Measurements from ENCODE around the gene ELL. TPM values are rescaled to one million over a fixed set of nuclear protein-coding genes. Genes with fewer than 3 reads are reported as not detected.

ELL gene
- total and polyA plus RNA-seq, 2 experiments from 2014 or later: 16.4 to 24.2 TPM

- no peak for DNase-seq
- no peaks in the 10 kb centered on the region for H3K9me2 ChIP-seq (ENCODE audit: insufficient read depth)
- H4K20me1 ChIP-seq (ENCODE audit: insufficient read depth): no peaks in the 10 kb centered on the region
- peaks cover under 1% of the 10 kb centered on the region for H3K4me1 ChIP-seq (ENCODE audit: insufficient read depth)
- H2AFZ ChIP-seq: no peak overlapping the region
- TF ChIP-seq EZH2phosphoT487 (IDR thresholded peaks at IDR 0.05; ENCODE audit: insufficient read depth, low read depth) (no peak), EZH2 (IDR thresholded peaks at IDR 0.05; ENCODE audit: insufficient read depth, poor library complexity, severe bottlenecking) (no peak)
- H3K9me3 ChIP-seq (ENCODE audit: low read depth): no peaks in the 10 kb centered on the region
- H3K9ac ChIP-seq: no peak overlapping the region
- no peak overlapping the region for H3K4me2 ChIP-seq (ENCODE audit: unreplicated experiment)
- H3F3A ChIP-seq (ENCODE audit: insufficient read depth): peaks cover 3% of the 10 kb centered on the region
- in situ Hi-C loops (cut with MboI): no loop called here
- 33 to 43% methylated on average over 7 of the region's 7 CpGs for WGBS, 2 experiments (ENCODE audit: low coverage in 1 of 2, low lambda C conversion rate in 2 of 2, missing lambda C conversion rate in 2 of 2)
- no peak overlapping the region for H3K27ac ChIP-seq
- H3K79me2 ChIP-seq (ENCODE audit: insufficient read depth): no peaks in the 10 kb centered on the region
- no peak overlapping the region for H3K4me3 ChIP-seq
- H3K27me3 ChIP-seq (replicated peaks; ENCODE audit: insufficient read depth): no peaks in the 10 kb centered on the region
- no peaks in the 10 kb centered on the region for H3K36me3 ChIP-seq (ENCODE audit: low read depth)
Measured at GRCh38 chr19:18393836-18394235, 128.0 kb downstream of the ELL start.

- no peak for TF ChIP-seq EZH2phosphoT487 (IDR thresholded peaks at IDR 0.05; ENCODE audit: insufficient read depth, low read depth)
- TF ChIP-seq EZH2 (IDR thresholded peaks at IDR 0.05; ENCODE audit: insufficient read depth, poor library complexity, severe bottlenecking): no peak
- in situ Hi-C loops (cut with MboI): no loop called here
- Histone ChIP-seq H3K4me2 (ENCODE audit: unreplicated experiment) (no peak overlapping the region), H3K9me3 (ENCODE audit: low read depth) (no peaks in the 10 kb centered on the region), H3K79me2 (ENCODE audit: insufficient read depth) (no peaks in the 10 kb centered on the region), H4K20me1 (ENCODE audit: insufficient read depth) (no peaks in the 10 kb centered on the region), H3K4me1 (ENCODE audit: insufficient read depth) (no peaks in the 10 kb centered on the region), H3K9ac (no peak overlapping the region), H3K9me2 (ENCODE audit: insufficient read depth) (no peaks in the 10 kb centered on the region), H3F3A (ENCODE audit: insufficient read depth) (no peaks in the 10 kb centered on the region), H3K4me3 (no peak overlapping the region), H3K27me3 (replicated peaks; ENCODE audit: insufficient read depth) (no peaks in the 10 kb centered on the region), H3K27ac (no peak overlapping the region), H3K36me3 (ENCODE audit: low read depth) (no peaks in the 10 kb centered on the region), H2AFZ (no peak overlapping the region)
- 88 to 91% methylated on average over 5 of the region's 5 CpGs for WGBS, 2 experiments (ENCODE audit: low coverage in 1 of 2, low lambda C conversion rate in 2 of 2, missing lambda C conversion rate in 2 of 2)
- no peak for DNase-seq
Measured at GRCh38 chr19:18392926-18393325, 128.9 kb downstream of the ELL start.

Other genes with a start within 250 kb of the ELL start
- gene IQCN, start 247.6 kb downstream of the ELL start, total RNA-seq (2014; rRNA removed; shearing (Covaris generic)): 0.11 and 0.25 TPM in 2 replicates
- 0.16 and 0.33 TPM in 2 replicates for gene IQCN, start 247.6 kb downstream of the ELL start, polyA plus RNA-seq (2016; fragmentation: Nextera tagmentation; extraction: Ambion mirVana)
- 123 and 172 TPM in 2 replicates for gene JUND, start 240.4 kb downstream of the ELL start, total RNA-seq (2014; rRNA removed; shearing (Covaris generic))
- 15.3 and 17.9 TPM in 2 replicates for gene JUND, start 240.4 kb downstream of the ELL start, polyA plus RNA-seq (2016; fragmentation: Nextera tagmentation; extraction: Ambion mirVana)
- 167 and 203 TPM in 2 replicates for gene LSM4, start 199.0 kb downstream of the ELL start, total RNA-seq (2014; rRNA removed; shearing (Covaris generic))
- gene LSM4, start 199.0 kb downstream of the ELL start, polyA plus RNA-seq (2016; fragmentation: Nextera tagmentation; extraction: Ambion mirVana): 200 and 208 TPM in 2 replicates
- gene PGPEP1, start 181.5 kb downstream of the ELL start, total RNA-seq (2014; rRNA removed; shearing (Covaris generic)): 12.0 and 20.5 TPM in 2 replicates
- 9.4 and 14.5 TPM in 2 replicates for gene PGPEP1, start 181.5 kb downstream of the ELL start, polyA plus RNA-seq (2016; fragmentation: Nextera tagmentation; extraction: Ambion mirVana)
- 27.7 and 33.3 TPM in 2 replicates for gene GDF15, start 135.9 kb downstream of the ELL start, total RNA-seq (2014; rRNA removed; shearing (Covaris generic))
- gene GDF15, start 135.9 kb downstream of the ELL start, polyA plus RNA-seq (2016; fragmentation: Nextera tagmentation; extraction: Ambion mirVana): 32.7 and 36.0 TPM in 2 replicates
- gene LRRC25, start 124.4 kb downstream of the ELL start, total RNA-seq (2014; rRNA removed; shearing (Covaris generic)): not detected in 2 replicates
- not detected in 2 replicates for gene LRRC25, start 124.4 kb downstream of the ELL start, polyA plus RNA-seq (2016; fragmentation: Nextera tagmentation; extraction: Ambion mirVana)
- 156 and 169 TPM in 2 replicates for gene SSBP4, start 102.7 kb downstream of the ELL start, total RNA-seq (2014; rRNA removed; shearing (Covaris generic))
- gene SSBP4, start 102.7 kb downstream of the ELL start, polyA plus RNA-seq (2016; fragmentation: Nextera tagmentation; extraction: Ambion mirVana): 46.5 and 46.9 TPM in 2 replicates
- 5.5 and 8.9 TPM in 2 replicates for gene ISYNA1, start 83.9 kb downstream of the ELL start, total RNA-seq (2014; rRNA removed; shearing (Covaris generic))
- 12.3 and 17.2 TPM in 2 replicates for gene ISYNA1, start 83.9 kb downstream of the ELL start, polyA plus RNA-seq (2016; fragmentation: Nextera tagmentation; extraction: Ambion mirVana)
- 419 and 466 TPM in 2 replicates for gene FKBP8, start 21.5 kb upstream of the ELL start, total RNA-seq (2014; rRNA removed; shearing (Covaris generic))
- 195 and 208 TPM in 2 replicates for gene FKBP8, start 21.5 kb upstream of the ELL start, polyA plus RNA-seq (2016; fragmentation: Nextera tagmentation; extraction: Ambion mirVana)
- gene KXD1, start 35.8 kb upstream of the ELL start, total RNA-seq (2014; rRNA removed; shearing (Covaris generic)): 91.2 and 110 TPM in 2 replicates
- gene KXD1, start 35.8 kb upstream of the ELL start, polyA plus RNA-seq (2016; fragmentation: Nextera tagmentation; extraction: Ambion mirVana): 129 and 135 TPM in 2 replicates
- 647 and 755 TPM in 2 replicates for gene UBA52, start 49.8 kb upstream of the ELL start, total RNA-seq (2014; rRNA removed; shearing (Covaris generic))
- 708 and 711 TPM in 2 replicates for gene UBA52, start 49.8 kb upstream of the ELL start, polyA plus RNA-seq (2016; fragmentation: Nextera tagmentation; extraction: Ambion mirVana)
- gene REX1BD, start 66.7 kb upstream of the ELL start, total RNA-seq (2014; rRNA removed; shearing (Covaris generic)): 79.9 and 133 TPM in 2 replicates
- 103 and 105 TPM in 2 replicates for gene REX1BD, start 66.7 kb upstream of the ELL start, polyA plus RNA-seq (2016; fragmentation: Nextera tagmentation; extraction: Ambion mirVana)
- gene CRLF1, start 84.7 kb upstream of the ELL start, total RNA-seq (2014; rRNA removed; shearing (Covaris generic)): 40.0 and 59.2 TPM in 2 replicates
- gene CRLF1, start 84.7 kb upstream of the ELL start, polyA plus RNA-seq (2016; fragmentation: Nextera tagmentation; extraction: Ambion mirVana): 8.6 and 9.9 TPM in 2 replicates
- 0.13 and 0.97 TPM in 2 replicates for gene TMEM59L, start 90.8 kb upstream of the ELL start, total RNA-seq (2014; rRNA removed; shearing (Covaris generic))
- gene TMEM59L, start 90.8 kb upstream of the ELL start, polyA plus RNA-seq (2016; fragmentation: Nextera tagmentation; extraction: Ambion mirVana): 2.1 and 3.4 TPM in 2 replicates
- gene KLHL26, start 115.0 kb upstream of the ELL start, total RNA-seq (2014; rRNA removed; shearing (Covaris generic)): 5.7 and 6.4 TPM in 2 replicates
- 2.8 and 2.9 TPM in 2 replicates for gene KLHL26, start 115.0 kb upstream of the ELL start, polyA plus RNA-seq (2016; fragmentation: Nextera tagmentation; extraction: Ambion mirVana)
- gene CRTC1, start 161.6 kb upstream of the ELL start, total RNA-seq (2014; rRNA removed; shearing (Covaris generic)): 1.2 and 1.4 TPM in 2 replicates
- gene CRTC1, start 161.6 kb upstream of the ELL start, polyA plus RNA-seq (2016; fragmentation: Nextera tagmentation; extraction: Ambion mirVana): 4.0 and 5.1 TPM in 2 replicates

Measured in GM23248 (cell line).